ENCODE data around the gene NACAD. TPM values are rescaled to one million over a fixed set of nuclear protein-coding genes. Genes with fewer than 3 reads are reported as not detected.

NACAD gene, protein sequence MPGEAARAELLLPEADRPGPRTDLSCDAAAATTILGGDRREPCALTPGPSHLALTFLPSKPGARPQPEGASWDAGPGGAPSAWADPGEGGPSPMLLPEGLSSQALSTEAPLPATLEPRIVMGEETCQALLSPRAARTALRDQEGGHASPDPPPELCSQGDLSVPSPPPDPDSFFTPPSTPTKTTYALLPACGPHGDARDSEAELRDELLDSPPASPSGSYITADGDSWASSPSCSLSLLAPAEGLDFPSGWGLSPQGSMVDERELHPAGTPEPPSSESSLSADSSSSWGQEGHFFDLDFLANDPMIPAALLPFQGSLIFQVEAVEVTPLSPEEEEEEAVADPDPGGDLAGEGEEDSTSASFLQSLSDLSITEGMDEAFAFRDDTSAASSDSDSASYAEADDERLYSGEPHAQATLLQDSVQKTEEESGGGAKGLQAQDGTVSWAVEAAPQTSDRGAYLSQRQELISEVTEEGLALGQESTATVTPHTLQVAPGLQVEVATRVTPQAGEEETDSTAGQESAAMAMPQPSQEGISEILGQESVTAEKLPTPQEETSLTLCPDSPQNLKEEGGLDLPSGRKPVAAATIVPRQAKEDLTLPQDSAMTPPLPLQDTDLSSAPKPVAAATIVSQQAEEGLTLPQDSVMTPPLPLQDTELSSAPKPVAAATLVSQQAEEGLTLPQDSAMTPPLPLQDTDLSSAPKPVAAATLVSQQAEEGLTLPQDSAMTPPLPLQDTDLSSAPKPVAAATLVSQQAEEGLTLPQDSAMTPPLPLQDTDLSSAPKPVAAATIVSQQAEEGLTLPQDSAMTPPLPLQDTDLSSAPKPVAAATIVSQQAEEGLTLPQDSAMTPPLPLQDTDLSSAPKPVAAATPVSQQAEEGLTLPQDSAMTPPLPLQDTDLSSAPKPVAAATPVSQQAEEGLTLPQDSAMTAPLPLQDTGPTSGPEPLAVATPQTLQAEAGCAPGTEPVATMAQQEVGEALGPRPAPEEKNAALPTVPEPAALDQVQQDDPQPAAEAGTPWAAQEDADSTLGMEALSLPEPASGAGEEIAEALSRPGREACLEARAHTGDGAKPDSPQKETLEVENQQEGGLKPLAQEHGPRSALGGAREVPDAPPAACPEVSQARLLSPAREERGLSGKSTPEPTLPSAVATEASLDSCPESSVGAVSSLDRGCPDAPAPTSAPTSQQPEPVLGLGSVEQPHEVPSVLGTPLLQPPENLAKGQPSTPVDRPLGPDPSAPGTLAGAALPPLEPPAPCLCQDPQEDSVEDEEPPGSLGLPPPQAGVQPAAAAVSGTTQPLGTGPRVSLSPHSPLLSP (N-terminal part only)
- total RNA-seq (ENCODE audit: insufficient read depth, low replicate concordance) = 1.4 TPM

DNA sequence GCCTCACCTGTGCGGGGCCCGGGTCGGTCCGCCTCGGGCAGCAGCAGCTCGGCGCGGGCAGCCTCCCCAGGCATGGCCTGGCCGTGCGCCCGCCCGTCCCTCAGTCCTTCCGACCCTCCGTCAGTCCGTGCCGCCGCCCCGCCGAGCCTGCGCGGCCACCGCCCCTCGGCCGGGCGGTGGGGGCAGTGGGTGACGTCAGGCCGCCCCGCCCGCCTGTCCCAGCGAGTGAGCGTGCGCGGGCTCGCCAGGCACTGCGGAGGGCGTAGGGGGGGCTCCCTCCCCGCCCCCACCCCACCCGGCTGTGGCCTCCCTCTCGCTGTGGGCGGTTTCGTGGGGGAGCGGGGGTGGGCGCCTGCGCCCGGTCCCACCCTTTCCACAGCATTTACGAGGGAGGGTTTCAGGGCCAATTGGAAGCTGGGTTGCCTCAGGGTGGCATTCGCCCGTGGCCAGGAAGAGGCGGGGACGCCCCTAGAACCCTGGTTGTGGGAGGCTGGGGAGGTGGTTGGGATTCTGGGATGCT is at the start of gene NACAD:
NACAD (minus strand) TSS at position 149 of the 520 bp plus-strand sequence; CDS start at position 74, 75 bp downstream.
- peak; percentile 63 for DNase-seq (ENCODE audit: low spot score)

DNA sequence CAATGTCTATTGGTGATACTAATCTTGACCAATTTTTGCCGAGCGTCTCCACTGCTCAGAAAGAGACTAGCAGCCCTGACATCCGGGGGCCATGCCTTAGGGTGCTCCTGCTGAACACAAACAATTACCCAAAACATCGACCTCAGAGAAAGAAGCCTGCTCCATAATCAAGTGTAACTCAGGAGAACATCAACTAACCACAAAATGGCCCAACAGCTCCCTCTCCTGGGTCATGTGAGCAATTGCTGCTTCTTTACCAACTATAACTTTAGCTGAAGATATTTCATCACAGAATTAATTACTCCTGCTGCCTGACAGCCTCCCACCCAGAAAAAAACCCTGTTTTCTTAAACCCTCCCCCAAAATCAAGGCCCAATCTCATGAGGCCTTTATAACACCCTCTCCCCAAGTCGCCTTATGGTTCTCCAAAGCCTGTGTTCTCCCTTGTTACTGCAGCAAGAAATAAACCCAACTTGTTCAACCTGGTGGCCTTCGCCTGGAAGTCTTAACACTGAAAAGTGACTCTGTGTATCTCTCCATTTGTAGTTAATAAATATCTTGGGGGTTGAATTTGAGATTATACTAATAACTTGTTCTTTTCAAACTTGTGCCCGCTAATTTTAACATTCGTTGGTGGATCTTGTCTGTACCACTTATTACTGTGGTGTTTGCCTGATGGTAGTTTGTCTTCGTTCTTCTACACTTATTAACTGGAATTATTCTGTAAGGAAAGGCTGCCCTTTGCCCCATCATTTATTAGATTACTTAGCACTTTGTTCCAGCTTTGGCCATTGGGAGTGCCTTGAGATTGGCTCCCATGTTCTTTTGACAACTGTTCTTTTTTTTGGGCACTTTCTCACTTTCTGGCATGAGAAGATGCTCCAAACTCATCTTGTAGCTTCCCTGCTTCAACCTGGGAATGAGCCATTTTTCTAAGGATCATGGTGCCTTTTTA is 47.6 kb upstream of the NACAD start:
- peak; percentile 74 for DNase-seq (ENCODE audit: low spot score)

DNA sequence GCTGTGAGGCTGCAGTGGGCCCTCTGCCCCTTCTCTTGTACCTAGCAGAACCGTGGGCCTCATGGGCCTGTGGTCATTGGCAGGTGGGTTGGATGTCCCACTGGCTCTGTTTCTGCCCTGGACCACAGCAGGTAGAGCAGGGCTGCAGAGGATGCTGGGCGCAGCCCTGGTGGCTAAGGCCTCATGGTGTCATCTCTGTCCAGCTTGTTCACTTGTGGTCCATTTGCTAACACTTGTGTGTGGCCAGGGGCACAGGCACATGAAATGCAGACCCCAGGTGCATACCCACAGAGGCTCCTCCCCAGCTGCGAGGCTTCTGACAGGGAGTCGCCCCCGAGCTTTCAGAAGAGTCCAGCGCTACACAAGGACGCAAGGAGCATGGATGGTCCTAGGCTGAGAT is 45.1 kb upstream of the NACAD start:
- no peak for DNase-seq (ENCODE audit: low spot score)

DNA sequence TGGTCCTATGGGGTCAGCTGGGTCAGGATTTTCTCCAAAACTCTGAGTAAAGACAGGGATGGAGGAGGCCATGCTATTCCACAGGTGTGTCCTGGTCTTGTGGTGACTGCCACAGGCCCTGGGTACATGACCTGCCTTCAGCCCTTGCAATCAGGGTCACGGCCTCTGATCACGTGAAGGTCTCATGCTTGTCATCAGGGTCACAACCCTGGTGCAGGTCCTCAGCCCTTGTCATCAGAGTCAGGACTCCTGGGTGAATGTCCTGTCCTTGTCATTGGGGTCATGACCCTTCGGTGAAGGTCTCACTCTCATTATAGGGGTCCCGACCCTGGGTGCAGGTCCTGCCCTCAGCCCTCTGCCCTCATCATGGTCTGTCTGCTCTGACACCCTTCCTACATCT is 44.6 kb upstream of the NACAD start:
- DNase-seq (ENCODE audit: low spot score) = no peak

DNA sequence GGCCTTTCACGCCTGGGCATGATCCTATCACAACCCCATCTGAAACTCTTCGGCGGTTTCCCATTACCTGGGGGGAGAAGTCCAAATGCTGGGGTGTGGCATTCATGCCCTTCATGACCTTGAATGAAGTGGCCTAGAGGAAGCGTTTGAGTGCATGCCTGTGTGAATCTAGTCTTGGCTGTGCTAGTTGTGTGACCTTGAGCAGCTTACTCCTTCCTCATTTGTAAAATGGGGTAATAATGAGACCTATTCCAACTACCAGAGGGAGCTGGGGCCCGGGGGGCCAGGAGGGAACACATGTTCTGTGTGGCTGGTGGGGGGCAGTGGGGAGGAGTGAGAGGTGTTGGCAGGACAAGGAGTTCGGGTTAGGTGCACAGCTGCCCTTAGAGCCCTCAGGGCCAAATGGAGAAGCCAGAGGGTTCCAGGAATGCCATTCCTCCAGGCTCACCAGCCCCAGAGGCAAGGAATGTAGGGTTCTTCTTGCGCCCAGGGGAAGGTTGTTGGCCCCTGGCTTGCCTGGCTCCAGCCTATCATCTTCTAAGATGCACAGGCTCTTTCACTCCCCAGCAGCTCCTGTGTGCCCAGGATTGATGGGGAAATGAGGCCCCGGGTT is 44.0 kb upstream of the NACAD start:
- no peak for DNase-seq (ENCODE audit: low spot score)

DNA sequence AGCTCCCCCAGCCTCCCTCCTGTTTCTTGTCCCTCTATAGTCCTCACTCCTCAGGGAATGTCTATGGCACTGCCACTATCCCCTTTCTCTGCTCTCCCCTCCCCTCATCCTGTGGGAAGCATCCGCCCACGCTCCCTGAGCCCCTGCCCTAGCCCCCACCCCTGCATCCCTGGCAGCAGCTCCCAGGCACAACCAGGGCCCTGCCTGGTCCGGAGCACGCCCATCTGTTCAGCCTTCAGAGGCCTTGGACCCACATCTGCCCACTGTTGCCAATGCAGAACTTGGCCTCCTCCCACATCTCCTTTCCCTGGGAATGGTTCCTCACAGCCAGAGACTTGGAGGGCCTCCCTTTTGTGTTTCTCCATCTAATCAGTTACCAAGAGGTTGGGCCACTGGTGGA is 43.1 kb upstream of the NACAD start:
- no peak for DNase-seq (ENCODE audit: low spot score)

DNA sequence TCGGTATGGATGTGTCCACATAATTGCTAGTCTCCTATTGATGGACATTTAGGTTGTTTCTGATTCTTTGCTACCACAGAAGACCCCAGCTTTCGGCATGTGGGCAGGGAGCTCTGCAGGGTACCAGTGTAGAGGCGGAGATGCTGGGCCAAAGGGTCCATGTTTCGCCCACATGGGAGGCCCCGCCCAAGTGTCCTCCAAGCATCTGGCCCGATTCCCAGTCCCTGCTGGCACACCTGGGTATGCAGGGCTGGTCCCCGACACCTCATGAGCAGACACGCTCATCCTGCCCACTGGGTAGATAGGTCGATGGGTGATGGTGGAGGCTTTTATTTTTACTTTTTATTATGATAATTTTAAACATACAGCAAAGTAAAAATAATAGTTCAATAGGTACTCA is 42.1 kb upstream of the NACAD start:
- no peak for DNase-seq (ENCODE audit: low spot score)

DNA sequence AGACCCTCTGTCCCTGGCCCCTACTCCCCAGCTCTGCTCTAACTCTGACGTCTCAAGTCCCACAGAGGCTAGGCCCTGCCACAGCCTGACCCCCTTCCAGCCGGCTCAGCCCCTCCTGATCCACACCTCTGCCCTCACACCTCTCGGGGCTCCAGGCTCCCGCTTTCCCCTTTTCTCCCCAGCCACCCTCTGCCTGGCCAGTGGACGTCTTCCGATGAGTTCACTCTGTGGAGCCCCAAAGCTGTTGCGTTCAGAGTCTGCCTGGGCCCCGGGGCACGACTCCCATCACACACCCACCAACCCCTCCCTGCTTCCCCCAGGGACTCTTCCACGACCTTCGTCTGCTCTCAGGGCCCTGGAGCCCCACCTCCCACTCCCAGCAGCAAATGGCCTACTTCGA is 41.1 kb upstream of the NACAD start:
- no peak for DNase-seq (ENCODE audit: low spot score)

DNA sequence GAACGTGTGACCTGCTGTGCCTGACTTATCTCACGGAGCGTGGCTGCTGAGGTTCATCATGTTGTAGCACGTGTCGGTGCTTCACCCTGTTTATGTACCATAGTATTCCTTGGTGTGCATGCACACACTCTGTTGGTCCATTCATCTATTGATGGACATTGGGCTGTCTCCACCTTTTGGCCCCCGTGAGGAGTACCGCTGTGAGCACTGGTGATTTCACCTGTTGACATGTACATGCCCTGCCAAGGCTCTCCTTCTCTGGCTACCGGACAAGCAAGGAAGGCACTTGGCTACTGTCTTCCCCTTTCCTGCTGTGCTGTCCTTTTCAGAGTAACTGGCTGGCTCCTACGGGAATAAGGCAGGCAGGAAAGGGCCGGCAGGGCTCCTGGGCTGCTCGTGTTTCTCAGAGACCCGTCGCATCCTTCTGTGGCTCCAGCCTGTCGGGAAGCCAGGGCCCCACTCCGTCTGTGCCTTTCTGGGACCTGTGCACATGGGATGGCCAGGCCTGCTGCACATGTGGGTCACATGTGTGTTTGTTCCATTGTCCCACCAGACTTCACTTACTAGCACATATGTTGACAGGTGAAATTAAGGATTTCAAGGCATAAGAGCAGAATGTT is 40.5 kb upstream of the NACAD start:
- DNase-seq (ENCODE audit: low spot score) = no peak

DNA sequence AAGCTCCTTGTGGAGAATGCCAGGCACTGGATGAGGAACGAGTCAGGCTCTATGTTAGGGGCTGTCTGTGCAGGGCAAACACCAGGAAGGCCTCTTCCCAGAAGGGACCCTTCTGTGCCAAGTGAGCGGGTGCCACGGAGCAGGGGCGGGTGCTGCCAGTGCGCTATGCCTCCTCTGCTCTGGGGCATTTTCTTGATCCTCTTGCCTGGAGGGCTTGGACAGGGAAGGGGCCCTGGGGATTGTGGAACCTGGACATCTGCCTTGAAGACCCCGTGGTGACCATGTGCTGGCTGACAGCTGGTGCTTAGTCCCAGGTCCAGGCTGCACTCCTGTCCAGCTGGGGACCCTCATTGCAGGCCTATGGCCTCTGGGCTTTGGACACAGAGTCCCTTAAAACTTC is 38.2 kb upstream of the NACAD start:
- DNase-seq (ENCODE audit: low spot score) = no peak

DNA sequence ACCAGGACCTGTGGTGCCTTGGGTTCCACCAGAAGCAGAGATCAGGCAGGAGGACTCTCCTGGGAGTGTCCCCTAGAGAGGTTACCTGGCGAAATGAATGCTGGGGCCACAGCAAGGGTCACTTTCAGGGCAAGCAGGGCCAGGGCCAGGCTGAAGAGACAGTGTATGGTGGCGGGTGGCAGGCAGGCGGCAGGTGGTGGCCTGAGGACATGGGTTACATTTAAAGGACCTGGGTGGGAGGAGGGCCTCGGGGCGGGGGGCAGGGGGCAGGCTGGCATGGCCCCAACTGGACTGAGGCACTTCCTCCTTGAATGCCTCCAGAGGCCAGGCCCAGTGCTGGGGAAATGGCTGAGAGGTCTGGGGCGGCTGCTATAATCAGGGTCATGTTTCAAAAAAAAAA is 37.4 kb upstream of the NACAD start:
- DNase-seq (ENCODE audit: low spot score) = no peak

DNA sequence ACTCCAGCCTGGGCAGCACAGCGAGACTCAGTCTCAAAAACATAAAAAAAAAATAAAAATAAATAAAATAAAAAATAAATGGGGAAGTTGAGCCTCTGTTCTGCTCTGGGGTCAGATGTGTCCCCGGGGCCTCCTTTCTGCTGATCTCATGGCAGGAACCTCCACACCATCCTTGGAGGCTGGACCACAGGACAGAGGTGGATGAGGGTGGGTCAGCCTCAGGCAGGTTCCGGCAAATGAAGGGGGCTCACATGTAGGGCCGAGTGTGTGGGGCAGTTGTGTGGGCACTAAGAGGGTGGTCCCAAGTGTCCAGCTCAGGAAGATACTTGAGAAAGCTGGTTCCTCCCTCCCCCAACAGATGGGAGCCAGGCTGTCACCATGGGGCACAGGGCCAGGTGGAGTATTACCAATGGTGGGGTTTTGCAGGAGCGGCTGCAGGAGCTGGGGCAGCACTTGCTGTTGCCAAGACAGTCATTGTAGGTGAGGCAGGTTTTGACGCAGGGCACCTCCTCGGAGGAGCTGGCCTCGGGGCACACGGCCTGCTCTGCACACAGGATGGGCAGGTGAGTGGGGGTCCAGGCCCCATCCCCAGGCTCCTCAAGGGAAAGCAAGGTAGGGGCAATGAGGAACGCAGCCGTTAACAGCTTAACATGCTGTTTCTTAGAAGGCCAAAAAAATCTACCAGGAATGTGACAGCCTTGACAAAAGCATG is 36.6 kb upstream of the NACAD start:
- DNase-seq (ENCODE audit: low spot score) = no peak

DNA sequence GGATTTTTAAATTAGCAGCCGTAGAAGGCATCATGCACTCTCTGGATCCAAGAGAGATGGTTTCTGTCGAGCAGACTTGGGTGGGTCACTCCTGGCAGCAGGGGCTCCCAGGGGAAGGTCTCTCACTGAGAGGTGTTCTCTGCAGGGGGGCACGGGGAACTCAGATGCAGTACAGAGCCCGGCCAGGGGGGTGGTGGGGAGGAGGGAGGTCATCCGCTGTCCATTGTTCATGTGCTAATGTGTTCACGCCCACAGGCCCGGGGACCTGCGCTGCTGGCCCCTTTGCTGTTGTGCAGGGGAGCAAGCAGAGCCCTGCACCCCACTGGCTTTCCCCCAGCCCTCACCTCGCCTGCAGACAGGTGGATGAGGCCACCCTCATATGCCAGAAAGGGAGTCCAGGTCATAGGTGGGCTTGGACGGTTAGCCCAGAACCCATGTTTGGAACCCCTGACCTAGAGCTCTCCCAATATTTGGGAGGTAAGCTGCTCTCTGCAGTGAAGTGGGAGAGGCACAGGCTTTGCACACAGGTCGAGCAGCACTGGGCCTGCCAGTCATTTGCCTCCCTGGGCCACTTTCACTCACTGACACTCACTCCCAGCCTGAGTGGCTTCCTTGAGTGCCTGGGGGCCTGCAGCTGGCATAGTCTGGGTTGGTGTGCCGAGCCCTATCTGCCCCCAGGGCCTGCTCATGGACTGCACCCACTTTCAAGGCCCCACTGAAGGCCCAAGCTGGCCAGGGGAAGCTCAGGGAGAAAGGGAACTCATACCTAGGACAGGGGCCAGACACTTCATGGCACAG is 35.3 kb upstream of the NACAD start:
- no peak for DNase-seq (ENCODE audit: low spot score)

DNA sequence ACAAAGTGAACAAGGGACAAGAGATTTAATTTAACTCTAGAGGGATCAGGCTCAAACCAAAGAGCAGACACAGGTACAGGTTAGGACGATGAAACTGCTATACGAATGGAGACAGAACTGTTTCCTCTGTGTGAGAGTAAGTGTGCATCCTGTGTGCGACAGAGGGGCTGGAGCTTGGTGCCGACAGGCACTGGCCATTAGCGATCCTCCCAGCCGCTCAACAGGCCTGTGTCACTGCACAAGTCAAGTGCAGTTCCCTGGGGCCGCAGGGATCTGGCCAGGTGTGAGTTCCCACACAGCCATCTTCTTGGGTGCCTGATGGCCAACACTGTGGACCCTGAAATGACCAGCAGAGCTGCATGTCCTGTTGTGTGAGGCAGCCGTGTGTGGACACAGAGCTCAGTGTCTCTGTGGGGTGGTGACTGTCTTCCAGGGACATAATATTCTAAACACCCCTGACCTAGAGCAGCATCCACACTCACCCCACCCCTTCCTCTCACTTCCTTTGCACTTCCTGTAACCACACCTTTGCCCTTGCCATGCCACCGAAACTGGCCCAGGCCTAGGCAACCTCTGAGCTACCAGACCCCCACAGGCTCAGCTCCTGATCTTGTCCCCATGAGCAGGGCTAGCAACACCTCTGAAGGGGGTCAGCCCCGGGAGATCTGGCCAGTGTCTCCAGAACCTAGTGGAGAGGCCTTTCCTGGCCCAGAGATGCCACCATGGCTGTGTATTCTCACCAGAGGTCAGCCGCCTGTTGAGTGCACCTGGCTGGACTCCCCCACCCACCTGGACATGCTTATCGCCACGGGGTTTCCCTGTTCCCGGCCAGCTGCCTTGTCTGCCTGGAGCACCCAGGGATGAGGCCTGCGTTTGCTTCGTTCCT is 34.4 kb upstream of the NACAD start:
- no peak for DNase-seq (ENCODE audit: low spot score)

DNA sequence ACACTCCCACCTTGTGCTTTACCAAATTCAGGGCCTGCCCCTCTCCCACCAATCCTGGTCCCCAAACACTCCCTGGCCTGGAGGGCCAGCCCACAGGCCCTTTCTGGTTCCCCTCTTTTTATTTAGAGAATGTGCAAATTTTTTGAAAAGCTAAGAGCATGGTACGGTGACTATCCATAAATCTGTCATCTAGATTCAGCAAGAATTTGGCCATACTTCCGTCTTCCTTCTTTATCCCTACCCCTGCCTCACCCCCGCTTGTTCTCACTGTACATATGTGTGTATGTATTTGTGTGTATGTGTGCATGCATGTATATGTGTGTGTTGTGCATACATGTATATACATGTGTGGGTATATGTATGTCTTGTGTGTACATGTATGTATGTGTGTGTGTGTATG is 30.8 kb upstream of the NACAD start:
- no peak for DNase-seq (ENCODE audit: low spot score)

DNA sequence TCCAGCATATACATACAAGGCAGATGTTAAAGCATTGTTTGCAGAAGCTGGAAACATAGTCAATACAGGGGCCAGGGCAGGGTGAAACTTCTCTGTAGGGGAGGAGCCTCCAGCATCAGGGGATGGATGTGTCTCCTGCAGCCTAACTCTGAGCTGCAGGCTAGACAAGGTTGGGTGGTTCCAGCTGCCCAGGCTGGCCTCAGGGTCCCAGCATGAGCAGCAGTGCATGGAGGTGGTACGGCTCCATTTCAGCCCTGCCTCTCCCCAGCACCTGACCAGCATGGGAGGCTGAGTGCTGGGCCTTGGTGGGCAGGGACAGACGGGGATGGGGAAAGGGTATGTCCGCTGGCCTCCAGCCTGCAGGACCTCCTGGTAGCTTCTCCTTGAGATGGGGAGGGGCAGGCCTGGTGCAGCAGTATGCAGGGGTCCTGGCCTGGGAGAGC is 30.1 kb upstream of the NACAD start:
- DNase-seq (ENCODE audit: low spot score) = no peak

DNA sequence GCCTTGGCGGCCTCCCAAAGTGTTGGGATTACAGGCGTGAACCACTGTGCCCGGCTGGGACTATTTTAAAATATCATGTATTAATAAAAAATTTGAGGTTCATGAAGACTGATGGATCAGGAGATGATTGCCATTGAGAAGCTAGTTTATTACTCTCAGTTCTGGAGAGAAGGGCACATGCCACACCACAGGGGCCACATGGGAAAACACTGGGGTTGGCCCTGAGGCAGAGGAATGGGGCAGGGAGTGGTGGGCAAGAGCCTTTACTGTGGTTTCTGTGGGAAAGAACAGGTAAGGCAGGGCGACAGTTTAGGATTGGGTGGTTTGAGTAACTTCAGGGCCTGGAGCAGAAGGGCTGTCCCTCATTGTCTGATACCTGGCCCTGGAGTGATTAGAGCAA is 29.5 kb upstream of the NACAD start:
- no peak for DNase-seq (ENCODE audit: low spot score)
